CMK (cell line): ENCODE measurements around the gene PAK1.
"Not testable (repeated sequence)": the region's sequence is repeated elsewhere in the genome, so short reads cannot be mapped to it uniquely, and the experiment has no call there.

Experiments
- DNase-seq: peaks from one replicate; pipeline ENCODE4 v3.0.0-alpha.2; 2010; ENCODE audit warnings: low read depth

Gene PAK1

DNA sequence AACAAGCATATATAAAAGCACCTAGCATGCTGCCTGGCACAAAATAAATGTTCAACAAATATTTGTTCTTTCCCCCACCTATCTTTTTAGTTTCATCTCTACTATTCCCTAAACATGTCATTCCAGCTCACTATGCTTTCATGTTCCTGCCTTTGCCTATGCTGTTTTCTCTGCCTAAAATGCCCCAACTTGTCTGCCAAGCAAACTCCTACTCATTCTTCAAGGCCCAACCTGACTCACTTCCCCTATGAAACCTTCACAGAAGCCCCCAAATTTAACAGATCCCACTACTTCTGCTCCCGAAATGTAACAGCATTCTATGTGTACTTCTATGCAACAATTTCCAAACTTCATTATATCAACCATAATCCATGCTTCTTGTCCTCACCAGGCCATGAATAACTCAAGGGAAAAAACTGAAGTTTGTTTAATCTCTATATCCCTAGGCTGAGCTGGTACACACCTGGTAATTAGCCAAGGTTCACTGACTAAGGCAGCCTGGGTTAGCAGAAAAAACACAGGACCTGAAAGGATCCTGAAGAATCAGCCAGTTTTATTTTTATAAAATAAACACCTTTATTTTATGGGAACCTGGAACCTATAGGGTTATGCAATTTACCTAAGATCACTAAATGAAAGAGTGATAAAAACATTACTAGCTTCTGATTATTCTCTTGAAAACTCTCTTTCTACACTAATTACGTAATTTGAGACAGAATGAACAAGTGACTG, 72.2 kb downstream of the PAK1 start:
- no peak for DNase-seq

DNA sequence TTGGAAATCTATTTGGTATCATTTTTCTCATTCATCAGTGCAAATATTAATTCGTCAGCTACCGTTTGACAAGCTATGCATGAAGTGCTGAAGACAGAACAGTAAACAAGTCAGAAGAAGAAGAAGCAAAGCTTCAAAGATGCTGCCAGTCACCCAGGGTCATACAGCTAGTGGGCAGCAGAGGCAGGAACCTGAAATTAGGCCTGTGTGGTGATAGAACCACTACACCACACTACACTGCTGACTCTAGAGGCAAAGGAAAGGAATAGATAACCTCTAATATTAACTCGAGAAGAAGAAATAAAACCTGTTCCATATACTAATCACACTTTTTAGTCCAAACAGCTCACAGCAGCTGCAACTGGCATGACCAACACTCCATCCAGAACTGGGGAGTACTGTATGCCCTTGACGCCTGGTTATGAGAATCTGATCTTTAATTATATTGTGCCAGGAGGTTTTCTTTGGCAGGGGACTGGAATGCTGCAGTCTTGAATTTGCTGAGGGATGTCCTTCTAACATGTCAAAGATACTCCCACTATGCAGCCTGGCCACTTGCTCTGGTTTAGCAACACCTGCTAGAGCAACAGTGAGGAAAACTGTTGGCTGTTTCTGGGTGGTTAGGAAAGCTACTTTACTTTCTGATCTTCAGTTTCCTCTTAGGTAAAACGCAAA, 73.0 kb downstream of the PAK1 start:
- DNase-seq, result no peak

GRCh38 chr11:77400271-77400670, 73.6 kb downstream of the PAK1 start:
- DNase-seq, result no peak

DNA sequence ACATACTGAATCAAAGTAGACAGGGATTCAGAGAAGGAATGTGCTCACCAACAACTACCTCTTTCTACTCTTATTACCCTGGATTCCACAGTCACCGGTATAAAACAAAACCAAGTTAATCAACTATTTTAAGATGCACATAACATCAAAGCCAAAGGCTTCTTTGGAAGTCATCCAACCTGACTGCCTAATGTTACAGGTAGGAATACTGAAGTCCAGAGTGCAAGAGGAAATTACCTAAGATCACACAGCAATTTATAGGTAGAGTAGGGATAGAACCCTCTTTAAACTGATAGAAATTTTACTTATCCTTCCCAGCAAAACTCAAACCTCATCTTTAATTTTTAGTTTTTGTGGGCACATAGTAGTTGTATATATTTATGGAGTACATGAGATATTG, 76.3 kb downstream of the PAK1 start:
- no peak for DNase-seq

GRCh38 chr11:77396911-77397310, 77.0 kb downstream of the PAK1 start:
- no peak for DNase-seq

DNA sequence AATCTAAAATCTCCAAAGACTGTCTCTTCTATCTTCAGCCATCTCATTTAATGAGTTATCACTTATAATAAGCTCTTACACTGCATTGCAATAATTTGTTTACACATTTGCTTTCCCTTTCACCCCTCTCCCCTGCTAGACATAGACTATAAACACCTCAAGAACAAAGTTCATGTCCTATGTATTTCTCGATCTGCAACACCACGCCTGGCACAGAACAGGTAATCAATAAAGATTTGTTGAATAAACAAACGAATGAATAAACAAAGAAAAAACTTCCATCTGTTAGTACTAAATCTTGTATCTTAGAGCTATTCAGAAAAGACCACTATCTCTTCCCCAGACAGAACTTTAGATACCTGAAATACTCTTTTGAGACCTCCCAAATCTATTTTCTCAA, 77.6 kb downstream of the PAK1 start:
- no peak for DNase-seq

DNA sequence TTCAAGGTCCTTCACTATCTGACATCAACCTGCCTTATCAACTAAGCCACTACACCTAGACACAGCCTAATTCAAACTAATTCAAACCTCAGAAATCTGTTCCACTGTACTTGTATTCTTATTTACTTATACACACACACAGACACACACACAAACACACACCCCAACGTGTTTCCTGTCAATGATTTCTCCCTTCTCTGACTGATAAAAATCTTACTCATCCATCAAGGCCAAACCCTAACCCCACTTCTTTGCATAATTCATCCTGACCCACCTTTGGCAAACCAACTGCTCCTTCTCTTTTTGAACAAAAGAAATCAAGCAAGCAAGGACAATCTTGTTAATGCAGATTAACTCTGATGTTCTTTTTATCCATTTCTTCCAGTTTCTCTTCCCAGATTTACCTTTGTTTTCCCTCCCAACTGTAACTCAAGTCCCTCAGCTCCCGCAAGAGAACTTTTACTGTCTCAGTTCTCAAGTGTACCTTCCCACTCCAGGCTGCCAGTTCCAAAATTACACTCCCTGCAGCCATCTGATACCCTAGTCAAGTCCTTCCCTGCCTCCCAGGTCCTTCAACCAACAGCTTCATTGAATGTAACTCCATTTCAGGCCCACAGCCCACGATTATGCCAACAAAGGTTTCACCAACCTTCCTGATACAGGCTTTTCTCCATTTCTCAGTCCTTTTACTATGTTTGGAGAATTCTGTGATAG, 78.3 kb downstream of the PAK1 start:
- DNase-seq, result no peak

GRCh38 chr11:77392842-77393241, 81.1 kb downstream of the PAK1 start:
- DNase-seq, result no peak

- no peak for DNase-seq
These were observed 86.2 kb downstream of the PAK1 start for GRCh38 chr11:77387701-77388100.

- no peak for DNase-seq
These were observed 87.7 kb downstream of the PAK1 start for GRCh38 chr11:77386178-77386577.

DNA sequence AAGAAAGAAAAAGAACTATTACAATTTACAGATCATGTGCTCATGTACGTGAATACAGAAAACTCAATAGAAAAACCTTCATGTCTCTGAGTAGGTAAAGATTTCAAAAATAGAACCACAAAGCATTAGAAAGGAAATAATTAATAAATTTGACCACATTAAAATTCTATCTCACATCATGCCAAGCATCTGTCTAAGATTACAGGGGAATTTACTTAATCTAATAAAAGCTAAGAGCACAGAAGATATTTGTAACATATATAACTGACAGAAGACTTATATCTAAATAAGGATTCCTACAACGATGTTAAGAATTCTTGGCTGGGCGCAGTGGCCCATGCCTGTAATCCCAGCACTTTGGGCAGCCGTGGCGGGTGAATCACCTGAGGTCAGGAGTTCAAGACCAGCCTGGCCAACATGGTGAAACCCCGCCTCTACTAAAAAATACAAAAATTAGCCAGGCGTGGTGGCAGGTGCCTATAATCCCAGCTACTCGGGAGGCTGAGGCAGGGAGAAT, 88.6 kb downstream of the PAK1 start:
- DNase-seq, result not testable (repeated sequence)

DNA sequence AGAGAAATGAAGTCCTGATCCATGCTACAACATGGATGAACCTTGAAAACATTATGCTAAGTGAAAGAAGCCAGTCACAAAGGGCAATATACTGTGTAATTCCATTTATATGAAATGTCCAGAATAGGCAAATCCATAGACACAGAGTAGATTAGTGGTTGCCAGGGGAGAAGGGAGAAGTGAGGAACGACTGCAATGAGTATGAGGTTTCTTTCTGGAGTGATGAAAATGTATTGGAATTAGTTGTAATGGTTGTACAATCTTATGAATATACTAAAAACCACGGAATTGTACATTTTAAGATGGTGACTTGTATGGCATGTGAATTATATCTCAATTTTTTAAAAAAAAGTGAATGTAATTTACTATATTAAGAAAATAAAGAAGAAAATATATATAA, 89.3 kb downstream of the PAK1 start:
- no peak for DNase-seq

DNA sequence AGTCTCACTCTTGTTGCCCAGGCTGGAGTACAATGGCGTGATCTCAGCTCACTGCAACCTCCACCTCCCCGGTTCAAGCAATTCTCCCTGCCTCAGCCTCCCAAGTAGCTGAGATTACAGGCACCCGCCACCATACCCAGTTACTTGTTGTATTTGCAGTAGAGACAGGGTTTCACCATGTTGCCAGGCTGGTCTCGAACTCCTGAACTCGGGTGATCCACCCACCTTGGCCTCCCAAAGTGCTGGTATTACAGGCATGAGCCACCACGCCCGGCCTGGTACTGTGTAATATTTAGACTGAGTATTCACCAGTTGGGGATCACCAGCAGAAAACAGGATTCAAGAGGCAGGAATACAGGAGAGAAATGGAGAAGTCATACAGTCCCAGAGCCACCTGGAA, 90.5 kb downstream of the PAK1 start:
- not testable (repeated sequence) for DNase-seq

- no peak for DNase-seq
These were observed 91.9 kb downstream of the PAK1 start for GRCh38 chr11:77381729-77382665.

GRCh38 chr11:77379934-77380333, 94.0 kb downstream of the PAK1 start:
- no peak for DNase-seq

- no peak for DNase-seq
These were observed 94.6 kb downstream of the PAK1 start for GRCh38 chr11:77379253-77379652.

GRCh38 chr11:77377734-77378133, 96.2 kb downstream of the PAK1 start:
- DNase-seq, result no peak

GRCh38 chr11:77375107-77375506, 98.8 kb downstream of the PAK1 start:
- DNase-seq, result no peak

- no peak for DNase-seq
These were observed 99.3 kb downstream of the PAK1 start for GRCh38 chr11:77374611-77375031.

- no peak for DNase-seq
These were observed 99.8 kb downstream of the PAK1 start for GRCh38 chr11:77374108-77374507.

- no peak for DNase-seq
These were observed 101.2 kb downstream of the PAK1 start for GRCh38 chr11:77372726-77373125.

DNA sequence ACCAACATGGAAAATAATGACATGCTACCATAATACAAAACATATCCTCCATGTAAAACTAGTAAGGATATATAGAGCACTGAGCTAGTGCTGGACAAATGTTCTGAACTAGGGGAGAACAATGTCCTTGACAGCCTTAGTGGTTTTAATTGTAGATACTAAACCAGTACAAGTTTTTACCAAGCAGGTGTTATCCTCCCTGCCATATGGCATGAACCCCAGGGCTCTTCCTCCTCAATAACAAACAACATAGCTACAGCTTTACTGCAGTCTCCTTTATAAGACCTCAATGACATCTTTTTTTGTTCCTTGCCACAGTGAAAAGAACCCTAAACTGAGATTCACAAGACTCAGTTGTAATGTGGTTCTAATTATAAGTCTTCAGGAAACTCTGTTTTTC, 102.2 kb downstream of the PAK1 start:
- DNase-seq, result no peak
